Measurements from ENCODE around the gene CAMK1D.

- TF ChIP-seq POLR2A (IDR thresholded peaks at IDR 0.05) (no peak), CTCF (IDR thresholded peaks at IDR 0.05) (no peak), EP300 (IDR thresholded peaks at IDR 0.05) (no peak)
Observed at GRCh38 chr10:12785415-12785831, 436.1 kb downstream of the CAMK1D start.
